ENCODE measurements around the gene DTNB. TPM values are rescaled to one million over a fixed set of nuclear protein-coding genes. Genes with fewer than 3 reads are reported as not detected.

The DTNB gene
- total RNA-seq, 1 experiment from 2014 or later: 51.9 TPM

DNA sequence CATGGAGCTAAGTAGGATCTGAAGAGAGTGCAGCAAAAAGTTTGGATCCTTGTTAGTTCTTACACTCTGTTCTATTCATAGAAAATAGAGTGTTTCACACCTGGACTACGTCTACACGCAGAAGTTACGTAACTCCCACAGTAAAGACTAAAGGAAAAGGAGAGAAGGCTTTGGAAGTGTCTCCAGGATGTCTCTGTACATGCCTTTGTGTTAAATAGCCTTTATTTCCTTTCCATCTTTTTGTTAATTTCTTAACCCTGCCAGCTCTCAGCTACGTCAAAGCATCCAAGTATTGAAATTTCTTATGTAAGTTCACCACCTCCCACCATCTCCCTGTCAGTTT is 8.4 kb downstream of the DTNB start:
- Histone ChIP-seq H3K9me3 (ENCODE audit: insufficient read depth, low read depth) (no peaks in the 10 kb centered on the region), H3K36me3 (ENCODE audit: low read depth) (no peaks in the 10 kb centered on the region), H3K4me1 (replicated peaks; ENCODE audit: insufficient read depth) (peaks cover 39% of the 10 kb centered on the region), H2AFZ (peak overlapping the region; percentile 65; the same call in 1 of the 2 replicates), H3K9me2 (ENCODE audit: insufficient read depth) (no peaks in the 10 kb centered on the region), H3K27me3 (ENCODE audit: insufficient read depth, low read depth) (no peaks in the 10 kb centered on the region), H3K79me2 (ENCODE audit: low read depth) (peaks cover 79% of the 10 kb centered on the region), H3K4me2 (peak overlapping the region; percentile 80), H3K4me3 (peak overlapping the region; percentile 32), H3F3A (ENCODE audit: insufficient read depth, low read depth) (peaks cover 19% of the 10 kb centered on the region), H4K20me1 (ENCODE audit: insufficient read depth) (no peaks in the 10 kb centered on the region), H3K27ac (peak overlapping the region; percentile 70)
- CTCF ChIA-PET: interaction anchor here (0.6 to 2.9 kb wide), 6 partner anchors 17 to 499 kb away, joined by 3 to 25 read pairs (median 4); no protein-coding TSS in a partner anchor
- no peak for TF ChIP-seq EZH2 (IDR thresholded peaks at IDR 0.05; ENCODE audit: low read depth)
- peak; percentile 37; the same call in 1 of the 2 replicates for TF ChIP-seq CTCF (conservative IDR thresholded peaks at IDR 0.05)
- POLR2A ChIA-PET (ENCODE audit: unreplicated experiment): interaction anchor here (0.6 to 0.7 kb wide), 2 partner anchors 20 to 54 kb away, joined by 3 to 5 read pairs; no protein-coding TSS in a partner anchor
- intact Hi-C loops (cut with micrococcal nuclease; ENCODE audit: unreplicated experiment): loop anchor here (1.0 kb wide), 2 partner anchors 47 to 58 kb away; no protein-coding TSS in a partner anchor
- DNase-seq: no peak
- TSS peak; percentile 29 for BruUV-seq (replicated peaks)

DNA sequence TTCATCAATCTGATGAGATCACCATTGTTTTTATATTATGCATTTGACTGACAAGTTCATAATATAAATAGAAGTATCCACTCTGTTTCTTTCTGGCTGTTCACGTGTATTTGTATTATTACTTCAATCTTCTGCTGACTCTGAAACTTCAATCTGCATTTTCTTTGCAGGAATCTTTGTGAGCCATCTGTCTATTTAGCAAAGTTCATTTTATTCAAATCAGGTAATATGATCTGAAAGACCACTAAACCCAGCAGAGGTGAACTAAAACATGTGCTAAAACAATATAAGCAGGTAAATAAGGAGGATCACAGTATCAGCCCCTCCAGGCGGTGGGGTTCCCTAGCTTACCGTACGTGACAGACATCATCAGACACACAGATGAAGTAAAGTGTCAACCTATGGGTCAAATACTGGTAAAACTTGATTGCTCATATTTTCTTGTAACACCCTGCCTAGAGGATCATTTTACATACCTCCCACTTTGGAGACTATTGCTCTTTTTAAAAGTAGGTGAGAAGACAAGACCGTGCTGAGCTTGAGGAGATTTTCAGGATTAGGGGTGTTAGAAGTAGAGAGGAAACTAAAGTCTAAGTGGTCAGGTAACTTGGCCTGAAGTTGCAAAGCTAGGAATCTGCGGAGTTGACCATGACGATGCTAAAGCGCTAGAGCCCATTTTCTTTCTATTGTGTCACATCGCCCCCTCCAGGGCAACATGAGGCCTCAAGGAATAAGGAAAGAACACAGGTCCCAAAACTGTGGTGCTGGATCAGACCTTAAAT is 9.0 kb downstream of the DTNB start:
- no peak for TF ChIP-seq EZH2 (IDR thresholded peaks at IDR 0.05; ENCODE audit: low read depth)
- TF ChIP-seq CTCF (conservative IDR thresholded peaks at IDR 0.05): peak; percentile 78
- Histone ChIP-seq H3F3A (ENCODE audit: insufficient read depth, low read depth) (peaks cover 19% of the 10 kb centered on the region), H3K9me3 (ENCODE audit: insufficient read depth, low read depth) (no peaks in the 10 kb centered on the region), H3K36me3 (ENCODE audit: low read depth) (no peaks in the 10 kb centered on the region), H3K27me3 (ENCODE audit: insufficient read depth, low read depth) (no peaks in the 10 kb centered on the region), H3K27ac (peak overlapping the region; percentile 70), H3K4me1 (replicated peaks; ENCODE audit: insufficient read depth) (peaks cover 37% of the 10 kb centered on the region), H3K9me2 (ENCODE audit: insufficient read depth) (no peaks in the 10 kb centered on the region), H3K4me2 (peak overlapping the region; percentile 80), H3K4me3 (peak overlapping the region; percentile 32), H3K79me2 (ENCODE audit: low read depth) (peaks cover 77% of the 10 kb centered on the region), H4K20me1 (ENCODE audit: insufficient read depth) (no peaks in the 10 kb centered on the region), H2AFZ (peak overlapping the region; percentile 65; the same call in 1 of the 2 replicates)
- ChIA-PET CTCF (interaction anchor here (0.6 to 2.9 kb wide), 9 partner anchors 16 to 498 kb away, joined by 3 to 25 read pairs (median 4); partner anchors contain the start of gene ASXL2), POLR2A (ENCODE audit: unreplicated experiment) (interaction anchor here (0.5 to 0.7 kb wide), 6 partner anchors 20 to 523 kb away, joined by 3 to 6 read pairs (median 4); no protein-coding TSS in a partner anchor)
- intact Hi-C loops (cut with micrococcal nuclease; ENCODE audit: unreplicated experiment): loop anchor here (1.0 kb wide), 2 partner anchors 46 to 57 kb away; no protein-coding TSS in a partner anchor
- TSS peak; percentile 2 for BruUV-seq (replicated peaks)
- DNase-seq: peak; percentile 63 to 84

- no peak overlapping the region for H3K27ac ChIP-seq
Measured at GRCh38 chr2:25655316-25655715, 18.1 kb downstream of the DTNB start.

More at GRCh38 chr2:25655316-25655715, 18.1 kb downstream of the DTNB start:
- Histone ChIP-seq H3K4me2 (no peak overlapping the region), H4K20me1 (ENCODE audit: insufficient read depth) (no peaks in the 10 kb centered on the region), H3K4me1 (replicated peaks; ENCODE audit: insufficient read depth) (no peaks in the 10 kb centered on the region), H3F3A (ENCODE audit: insufficient read depth, low read depth) (no peaks in the 10 kb centered on the region; the same call in 1 of the 2 replicates), H3K79me2 (ENCODE audit: low read depth) (peaks cover 44% of the 10 kb centered on the region), H2AFZ (no peak overlapping the region), H3K4me3 (no peak overlapping the region), H3K27me3 (ENCODE audit: insufficient read depth, low read depth) (no peaks in the 10 kb centered on the region), H3K36me3 (ENCODE audit: low read depth) (0 out of 2 replicates have a peak, but pooled peaks cover 11% of the 10 kb centered on the region), H3K9me2 (ENCODE audit: insufficient read depth) (no peaks in the 10 kb centered on the region), H3K9me3 (ENCODE audit: insufficient read depth, low read depth) (no peaks in the 10 kb centered on the region)
- intact Hi-C loops (cut with micrococcal nuclease; ENCODE audit: unreplicated experiment): no loop called here
- TF ChIP-seq EZH2 (IDR thresholded peaks at IDR 0.05; ENCODE audit: low read depth) (no peak), CTCF (conservative IDR thresholded peaks at IDR 0.05) (no peak)
- POLR2A ChIA-PET (ENCODE audit: unreplicated experiment): no interaction called here
- no TSS peak for BruUV-seq (replicated peaks)
- CTCF ChIA-PET: no interaction called here
- DNase-seq: no peak

Data from PC-9 (cell line).